ENCODE data around the gene RPS6KB1.

RPS6KB1 gene

DNA sequence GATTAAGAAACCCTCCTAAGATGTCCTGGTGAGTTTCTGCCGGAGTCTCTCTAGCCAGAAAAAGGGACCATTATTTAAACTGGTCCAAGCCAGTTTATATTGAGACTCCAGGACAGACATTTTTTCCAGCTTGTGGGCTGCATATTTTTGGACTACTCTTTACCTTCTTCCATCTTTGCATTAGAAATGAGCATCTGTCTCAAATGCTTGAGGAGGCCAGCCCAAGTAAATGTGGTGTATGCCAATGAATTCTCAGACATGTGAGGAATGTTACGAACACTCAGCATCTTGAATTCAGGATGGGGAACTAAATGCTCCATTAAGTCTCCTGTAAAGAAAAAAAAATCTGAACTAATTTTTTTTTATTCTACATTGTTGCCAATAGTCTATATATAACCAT lies 18.5 kb upstream of the RPS6KB1 start:
- no peak for DNase-seq (ENCODE audit: low spot score)
- TF ChIP-seq, protein P1, sequence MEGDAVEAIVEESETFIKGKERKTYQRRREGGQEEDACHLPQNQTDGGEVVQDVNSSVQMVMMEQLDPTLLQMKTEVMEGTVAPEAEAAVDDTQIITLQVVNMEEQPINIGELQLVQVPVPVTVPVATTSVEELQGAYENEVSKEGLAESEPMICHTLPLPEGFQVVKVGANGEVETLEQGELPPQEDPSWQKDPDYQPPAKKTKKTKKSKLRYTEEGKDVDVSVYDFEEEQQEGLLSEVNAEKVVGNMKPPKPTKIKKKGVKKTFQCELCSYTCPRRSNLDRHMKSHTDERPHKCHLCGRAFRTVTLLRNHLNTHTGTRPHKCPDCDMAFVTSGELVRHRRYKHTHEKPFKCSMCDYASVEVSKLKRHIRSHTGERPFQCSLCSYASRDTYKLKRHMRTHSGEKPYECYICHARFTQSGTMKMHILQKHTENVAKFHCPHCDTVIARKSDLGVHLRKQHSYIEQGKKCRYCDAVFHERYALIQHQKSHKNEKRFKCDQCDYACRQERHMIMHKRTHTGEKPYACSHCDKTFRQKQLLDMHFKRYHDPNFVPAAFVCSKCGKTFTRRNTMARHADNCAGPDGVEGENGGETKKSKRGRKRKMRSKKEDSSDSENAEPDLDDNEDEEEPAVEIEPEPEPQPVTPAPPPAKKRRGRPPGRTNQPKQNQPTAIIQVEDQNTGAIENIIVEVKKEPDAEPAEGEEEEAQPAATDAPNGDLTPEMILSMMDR (IDR thresholded peaks at IDR 0.05; ENCODE audit: borderline replicate concordance, control extremely low read depth, extremely low read depth, insufficient read depth, missing control alignments), result no peak
- in situ Hi-C loops (cut with MboI; ENCODE audit: low sequenced_read_pairs, unreplicated experiment), result no loop called here

DNA sequence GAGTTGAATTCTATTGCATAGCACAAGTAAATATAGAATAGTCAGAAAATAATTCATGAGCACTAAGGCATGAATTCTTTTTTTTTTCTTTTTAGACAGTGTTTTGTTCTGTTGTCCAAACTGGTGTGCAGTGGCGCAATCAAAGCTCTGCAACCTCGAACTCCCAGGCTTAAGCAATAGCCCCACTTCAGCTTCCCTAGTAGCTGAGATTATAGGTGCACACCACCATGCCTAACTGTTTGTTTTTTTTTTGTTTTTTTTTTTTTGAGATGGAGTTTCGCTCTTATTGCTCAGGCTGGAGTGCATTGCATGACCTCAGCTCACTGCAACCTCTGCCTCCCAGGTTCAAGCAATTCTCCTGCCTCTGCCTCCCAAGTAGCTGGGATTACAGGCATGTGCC lies 16.8 kb upstream of the RPS6KB1 start:
- TF ChIP-seq, protein P1 (IDR thresholded peaks at IDR 0.05; ENCODE audit: borderline replicate concordance, control extremely low read depth, extremely low read depth, insufficient read depth, missing control alignments), result no peak
- DNase-seq (ENCODE audit: low spot score), result no peak
- in situ Hi-C loops (cut with MboI; ENCODE audit: low sequenced_read_pairs, unreplicated experiment), result no loop called here

DNA sequence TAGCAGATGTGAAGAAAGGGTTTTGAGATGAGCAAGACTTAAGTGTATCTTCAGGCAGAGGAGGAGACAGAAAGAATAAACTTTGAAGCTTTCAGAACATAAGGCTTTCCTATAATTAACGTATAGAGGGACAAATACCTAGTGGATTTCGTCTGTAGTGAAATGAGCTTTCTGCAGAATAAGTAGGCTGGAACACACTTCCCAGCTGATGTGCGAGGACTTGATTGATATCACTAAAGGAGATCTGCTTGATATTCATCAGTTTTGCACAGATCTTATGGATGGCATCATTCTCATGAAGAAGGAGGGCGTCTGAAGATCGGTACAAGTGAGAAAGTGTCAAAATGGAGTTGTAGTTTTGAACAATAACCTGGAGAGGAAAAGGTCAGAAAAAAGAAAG lies 15.0 kb upstream of the RPS6KB1 start:
- TF ChIP-seq, protein P1 (IDR thresholded peaks at IDR 0.05; ENCODE audit: borderline replicate concordance, control extremely low read depth, extremely low read depth, insufficient read depth, missing control alignments), result no peak
- DNase-seq (ENCODE audit: low spot score), result no peak
- in situ Hi-C loops (cut with MboI; ENCODE audit: low sequenced_read_pairs, unreplicated experiment), result no loop called here

DNA sequence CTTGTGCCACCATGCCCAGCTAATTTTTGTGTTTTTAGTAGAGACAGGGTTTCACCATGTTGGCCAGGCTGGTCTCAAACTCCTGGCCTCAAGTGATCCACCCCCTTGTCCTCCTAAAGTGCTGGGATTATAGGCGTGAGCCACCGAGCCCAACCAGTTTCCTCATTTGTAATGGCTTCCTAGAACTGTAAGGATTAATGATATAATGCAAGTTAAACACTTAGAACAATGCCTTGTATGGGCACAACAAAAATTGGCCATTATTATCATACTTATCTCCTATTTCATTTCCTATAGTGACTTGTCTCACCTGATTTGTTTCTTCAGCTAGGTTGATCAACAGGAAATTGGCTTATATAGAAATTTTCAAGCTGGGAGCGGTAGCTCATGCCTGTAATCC lies 14.3 kb upstream of the RPS6KB1 start:
- in situ Hi-C loops (cut with MboI; ENCODE audit: low sequenced_read_pairs, unreplicated experiment), result no loop called here
- TF ChIP-seq, protein P1 (IDR thresholded peaks at IDR 0.05; ENCODE audit: borderline replicate concordance, control extremely low read depth, extremely low read depth, insufficient read depth, missing control alignments), result no peak
- no peak for DNase-seq (ENCODE audit: low spot score)

DNA sequence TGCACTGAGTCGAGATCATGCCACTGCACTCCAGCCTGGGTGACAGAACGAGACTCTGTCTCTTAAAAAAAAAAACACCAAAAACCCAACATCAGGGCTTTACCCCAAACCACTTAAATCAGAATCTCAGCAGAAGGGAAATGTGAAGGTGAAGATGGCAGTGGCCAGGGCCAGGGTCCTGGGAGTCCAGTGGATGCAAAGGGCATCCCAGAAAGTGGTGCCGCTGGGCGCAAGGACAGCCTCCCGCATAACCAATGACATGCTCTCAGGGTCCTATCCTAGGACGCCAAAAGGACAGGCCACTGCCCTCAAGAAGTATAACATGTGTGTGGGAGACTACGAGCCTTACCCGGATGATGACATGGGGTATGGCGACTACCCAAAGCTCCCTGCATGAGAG lies 8.1 kb upstream of the RPS6KB1 start:
- in situ Hi-C loops (cut with MboI; ENCODE audit: low sequenced_read_pairs, unreplicated experiment), result no loop called here

DNA sequence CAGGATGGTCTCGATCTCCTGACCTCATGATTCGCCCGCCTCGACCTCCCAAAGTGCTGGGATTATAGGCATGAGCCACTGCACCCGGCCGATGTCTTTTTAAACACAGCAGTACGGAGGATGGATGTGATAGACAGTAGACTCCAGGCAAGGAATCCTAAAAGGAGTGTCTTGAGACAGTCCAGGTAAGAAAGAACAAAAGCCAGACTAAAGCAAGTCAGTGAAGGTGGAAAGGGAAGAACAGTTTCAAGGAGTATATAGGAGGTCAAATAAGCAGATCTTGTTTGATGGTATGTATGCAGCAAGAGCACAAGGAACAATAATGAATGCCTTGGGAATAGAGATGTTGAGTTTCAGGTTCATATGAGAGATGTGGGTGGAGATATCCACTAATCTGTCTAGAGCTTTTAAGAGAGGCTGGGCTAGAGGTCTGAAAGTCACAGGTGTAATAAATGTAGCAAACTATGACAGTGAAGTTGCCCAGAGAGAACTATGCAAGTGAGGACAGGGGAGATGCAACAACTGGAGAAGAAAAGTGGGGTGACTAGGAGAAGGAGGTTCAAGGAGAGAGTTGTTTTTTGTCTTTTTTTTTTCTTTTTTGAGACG lies 4.7 kb upstream of the RPS6KB1 start:
- TF ChIP-seq, protein P1 (IDR thresholded peaks at IDR 0.05; ENCODE audit: borderline replicate concordance, control extremely low read depth, extremely low read depth, insufficient read depth, missing control alignments), result no peak
- in situ Hi-C loops (cut with MboI; ENCODE audit: low sequenced_read_pairs, unreplicated experiment), result no loop called here
- no peak for DNase-seq (ENCODE audit: low spot score)

More for the DNA sequence above, 8.1 kb upstream of the RPS6KB1 start:
- no peak for DNase-seq (ENCODE audit: low spot score)
- TF ChIP-seq, protein P1 (IDR thresholded peaks at IDR 0.05; ENCODE audit: borderline replicate concordance, control extremely low read depth, extremely low read depth, insufficient read depth, missing control alignments), result no peak
